GM12878 (cell line): ENCODE data around the gene MYO1E.

Experiments
- EP300 ChIP-seq, 2 experiments: fragments of 150-350 bp in 1 of 2; IDR thresholded peaks; 2 replicates each; pipeline ENCODE4 v1.6.1; 2011 to 2012; ENCODE audit warnings: low read depth in 2 of 2, low read length in 2 of 2, borderline replicate concordance in 1 of 2, improper control_type of control experiment in 1 of 2, inconsistent platforms in 1 of 2; ENCODE audit not compliant: control insufficient read depth in 1 of 2
- LARP7 ChIP-seq: fragments of 450-650 bp; IDR thresholded peaks from 2 replicates; pipeline ENCODE4 v1.6.1; 2017; ENCODE audit warnings: mild to moderate bottlenecking
- POLR2A ChIP-seq: IDR thresholded peaks from 2 replicates; pipeline ENCODE4 v1.6.1; 2011; ENCODE audit warnings: low read depth, mild to moderate bottlenecking, low read length
- POLR2AphosphoS5 ChIP-seq: IDR thresholded peaks from 2 replicates; pipeline ENCODE4 v1.6.1; 2011; ENCODE audit warnings: mild to moderate bottlenecking, low read length, inconsistent platforms
- TF ChIP-seq, protein P1 (sequence below): IDR thresholded peaks from 2 replicates; pipeline ENCODE4 v1.6.1; 2012; ENCODE audit warnings: improper control_type of control experiment, low read depth, low read length; ENCODE audit not compliant: insufficient replicate concordance

DNA sequence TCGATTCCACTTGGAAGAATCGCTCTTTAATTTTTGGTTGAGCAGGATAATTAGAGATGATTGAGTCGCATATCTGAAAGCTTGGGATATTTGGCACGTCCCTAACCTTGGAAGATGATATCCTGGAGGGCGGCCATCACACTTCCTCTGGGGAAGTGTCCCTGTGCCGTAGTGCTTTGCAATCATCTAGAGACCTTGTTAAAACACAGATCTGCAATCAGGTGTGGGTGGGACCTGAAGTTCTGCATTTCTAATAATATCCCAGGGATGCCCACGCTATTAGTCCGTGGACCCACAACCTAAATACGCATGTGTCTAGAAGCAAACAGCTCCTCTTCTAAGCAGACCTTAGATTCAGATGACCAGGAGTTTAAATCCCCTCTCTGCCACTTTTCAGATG is 20.5 kb downstream of the MYO1E start:
- TF ChIP-seq POLR2A (no peak), LARP7 (no peak), EP300 (IDR thresholded peaks at IDR 0.05; ENCODE audit: borderline replicate concordance in 1 of 2, control insufficient read depth in 1 of 2, low read depth in 2 of 2, low read length in 2 of 2) (no peak), POLR2AphosphoS5 (no peak)
- TF ChIP-seq, protein P1, sequence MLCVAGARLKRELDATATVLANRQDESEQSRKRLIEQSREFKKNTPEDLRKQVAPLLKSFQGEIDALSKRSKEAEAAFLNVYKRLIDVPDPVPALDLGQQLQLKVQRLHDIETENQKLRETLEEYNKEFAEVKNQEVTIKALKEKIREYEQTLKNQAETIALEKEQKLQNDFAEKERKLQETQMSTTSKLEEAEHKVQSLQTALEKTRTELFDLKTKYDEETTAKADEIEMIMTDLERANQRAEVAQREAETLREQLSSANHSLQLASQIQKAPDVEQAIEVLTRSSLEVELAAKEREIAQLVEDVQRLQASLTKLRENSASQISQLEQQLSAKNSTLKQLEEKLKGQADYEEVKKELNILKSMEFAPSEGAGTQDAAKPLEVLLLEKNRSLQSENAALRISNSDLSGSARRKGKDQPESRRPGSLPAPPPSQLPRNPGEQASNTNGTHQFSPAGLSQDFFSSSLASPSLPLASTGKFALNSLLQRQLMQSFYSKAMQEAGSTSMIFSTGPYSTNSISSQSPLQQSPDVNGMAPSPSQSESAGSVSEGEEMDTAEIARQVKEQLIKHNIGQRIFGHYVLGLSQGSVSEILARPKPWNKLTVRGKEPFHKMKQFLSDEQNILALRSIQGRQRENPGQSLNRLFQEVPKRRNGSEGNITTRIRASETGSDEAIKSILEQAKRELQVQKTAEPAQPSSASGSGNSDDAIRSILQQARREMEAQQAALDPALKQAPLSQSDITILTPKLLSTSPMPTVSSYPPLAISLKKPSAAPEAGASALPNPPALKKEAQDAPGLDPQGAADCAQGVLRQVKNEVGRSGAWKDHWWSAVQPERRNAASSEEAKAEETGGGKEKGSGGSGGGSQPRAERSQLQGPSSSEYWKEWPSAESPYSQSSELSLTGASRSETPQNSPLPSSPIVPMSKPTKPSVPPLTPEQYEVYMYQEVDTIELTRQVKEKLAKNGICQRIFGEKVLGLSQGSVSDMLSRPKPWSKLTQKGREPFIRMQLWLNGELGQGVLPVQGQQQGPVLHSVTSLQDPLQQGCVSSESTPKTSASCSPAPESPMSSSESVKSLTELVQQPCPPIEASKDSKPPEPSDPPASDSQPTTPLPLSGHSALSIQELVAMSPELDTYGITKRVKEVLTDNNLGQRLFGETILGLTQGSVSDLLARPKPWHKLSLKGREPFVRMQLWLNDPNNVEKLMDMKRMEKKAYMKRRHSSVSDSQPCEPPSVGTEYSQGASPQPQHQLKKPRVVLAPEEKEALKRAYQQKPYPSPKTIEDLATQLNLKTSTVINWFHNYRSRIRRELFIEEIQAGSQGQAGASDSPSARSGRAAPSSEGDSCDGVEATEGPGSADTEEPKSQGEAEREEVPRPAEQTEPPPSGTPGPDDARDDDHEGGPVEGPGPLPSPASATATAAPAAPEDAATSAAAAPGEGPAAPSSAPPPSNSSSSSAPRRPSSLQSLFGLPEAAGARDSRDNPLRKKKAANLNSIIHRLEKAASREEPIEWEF = no peak
